HCT116 (cell line): ENCODE results near the gene OVOL3.

Source experiments
- CEBPB ChIP-seq: IDR thresholded peaks from 2 replicates; pipeline ENCODE4 v1.6.1; 2012; ENCODE audit warnings: low read depth
- ELF1 ChIP-seq: IDR thresholded peaks from 2 replicates; pipeline ENCODE4 v1.6.1; 2012; ENCODE audit warnings: low read depth, borderline replicate concordance
- EZH2 ChIP-seq: fragments of 200-600 bp; sonication (generic); IDR thresholded peaks from 2 replicates; pipeline ENCODE4 v1.6.1; 2017; ENCODE audit warnings: antibody characterized with exemption, mixed run types
- EZH2phosphoT487 ChIP-seq: fragments of 200-600 bp; IDR thresholded peaks from 2 replicates; pipeline ENCODE4 v1.6.1; 2018; ENCODE audit warnings: antibody characterized with exemption, borderline replicate concordance
- JUND ChIP-seq: IDR thresholded peaks from 2 replicates; pipeline ENCODE4 v1.6.1; 2012
- MAX ChIP-seq: IDR thresholded peaks from 2 replicates; pipeline ENCODE4 v1.6.1; 2012
- POLR2A ChIP-seq: IDR thresholded peaks from 2 replicates; pipeline ENCODE4 v1.7.0; 2011; ENCODE audit warnings: borderline replicate concordance; ENCODE audit not compliant: insufficient read depth, insufficient read length; ENCODE audit errors: extremely low read depth
- POLR2AphosphoS5 ChIP-seq: IDR thresholded peaks from 2 replicates; pipeline ENCODE4 v1.6.1; 2011; ENCODE audit warnings: mild to moderate bottlenecking, low read depth, low read length, moderate library complexity
- RAD21 ChIP-seq: IDR thresholded peaks from 2 replicates; pipeline ENCODE4 v1.6.1; 2012; ENCODE audit warnings: low read depth, mild to moderate bottlenecking
- YY1 ChIP-seq: IDR thresholded peaks from 2 replicates; pipeline ENCODE4 v1.6.1; 2011; ENCODE audit warnings: low read length, low read depth, moderate library complexity, mild to moderate bottlenecking; ENCODE audit not compliant: insufficient replicate concordance; ENCODE audit errors: extremely low read depth
- ZFX ChIP-seq: fragments of 450-650 bp; IDR thresholded peaks from 2 replicates; pipeline ENCODE4 v1.6.1; 2017
- TF ChIP-seq, protein P1 (sequence below), 3 experiments: fragments of 200-600 bp in 1 of 3; sonication (generic) in 1 of 3; IDR thresholded peaks in 2 of 3; conservative IDR thresholded peaks in 1 of 3; 2 replicates each; pipeline ENCODE4 v1.5.1; 2012 to 2017; ENCODE audit warnings: low read depth in 2 of 3, low read length in 2 of 3, antibody characterized with exemption in 1 of 3, borderline replicate concordance in 1 of 3, control low read depth in 1 of 3, mild to moderate bottlenecking in 1 of 3, mixed read lengths in 1 of 3, mixed run types in 1 of 3, moderate library complexity in 1 of 3; ENCODE audit not compliant: insufficient read depth in 1 of 3

GRCh38 chr19:36103040-36103626 lies 7.8 kb upstream of the OVOL3 start:
- TF ChIP-seq POLR2AphosphoS5 = no peak
- TF ChIP-seq, protein P1, sequence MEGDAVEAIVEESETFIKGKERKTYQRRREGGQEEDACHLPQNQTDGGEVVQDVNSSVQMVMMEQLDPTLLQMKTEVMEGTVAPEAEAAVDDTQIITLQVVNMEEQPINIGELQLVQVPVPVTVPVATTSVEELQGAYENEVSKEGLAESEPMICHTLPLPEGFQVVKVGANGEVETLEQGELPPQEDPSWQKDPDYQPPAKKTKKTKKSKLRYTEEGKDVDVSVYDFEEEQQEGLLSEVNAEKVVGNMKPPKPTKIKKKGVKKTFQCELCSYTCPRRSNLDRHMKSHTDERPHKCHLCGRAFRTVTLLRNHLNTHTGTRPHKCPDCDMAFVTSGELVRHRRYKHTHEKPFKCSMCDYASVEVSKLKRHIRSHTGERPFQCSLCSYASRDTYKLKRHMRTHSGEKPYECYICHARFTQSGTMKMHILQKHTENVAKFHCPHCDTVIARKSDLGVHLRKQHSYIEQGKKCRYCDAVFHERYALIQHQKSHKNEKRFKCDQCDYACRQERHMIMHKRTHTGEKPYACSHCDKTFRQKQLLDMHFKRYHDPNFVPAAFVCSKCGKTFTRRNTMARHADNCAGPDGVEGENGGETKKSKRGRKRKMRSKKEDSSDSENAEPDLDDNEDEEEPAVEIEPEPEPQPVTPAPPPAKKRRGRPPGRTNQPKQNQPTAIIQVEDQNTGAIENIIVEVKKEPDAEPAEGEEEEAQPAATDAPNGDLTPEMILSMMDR (IDR thresholded peaks at IDR 0.05 in 2 of 3, conservative IDR thresholded peaks at IDR 0.05 in 1 of 3; ENCODE audit: borderline replicate concordance in 1 of 3, insufficient read depth in 1 of 3, low read depth in 2 of 3, low read length in 2 of 3) = no peak
- no peak for TF ChIP-seq ELF1
- no peak for TF ChIP-seq EZH2phosphoT487
- no peak for TF ChIP-seq EZH2
- no peak for TF ChIP-seq POLR2A
- TF ChIP-seq MAX = no peak
- TF ChIP-seq RAD21 = no peak
- no peak for TF ChIP-seq YY1
- TF ChIP-seq JUND = no peak
- no peak for TF ChIP-seq ZFX
- no peak for TF ChIP-seq CEBPB
